NCI-H2107 treated with DMSO at 0.1 percent for 48 hours (cell line): ENCODE data around the gene PIWIL1.

Source experiments
- DNase-seq: peaks from one replicate; lab custom pipeline; 2025; ENCODE audit not compliant: unreplicated experiment; lab: John Stamatoyannopoulos, UW

The PIWIL1 gene

GRCh38 chr12:130372936-130373335 lies 35.2 kb downstream of the PIWIL1 start:
- no peak for DNase-seq

GRCh38 chr12:130374083-130374482 lies 36.4 kb downstream of the PIWIL1 start:
- no peak for DNase-seq

- DNase-seq = no peak
These were observed 37.9 kb downstream of the PIWIL1 start for GRCh38 chr12:130375296-130376287.

- DNase-seq = no peak
These were observed 45.1 kb downstream of the PIWIL1 start for GRCh38 chr12:130382818-130383217.

- DNase-seq = no peak
These were observed 46.5 kb downstream of the PIWIL1 start for GRCh38 chr12:130384234-130384633.

GRCh38 chr12:130385193-130385592 lies 47.5 kb downstream of the PIWIL1 start:
- DNase-seq = no peak

- no peak for DNase-seq
These were observed 53.5 kb downstream of the PIWIL1 start for GRCh38 chr12:130391186-130391585.

- no peak for DNase-seq
These were observed 57.2 kb downstream of the PIWIL1 start for GRCh38 chr12:130394906-130395305.

- DNase-seq = no peak
These were observed 59.0 kb downstream of the PIWIL1 start for GRCh38 chr12:130396667-130397066.

- no peak for DNase-seq
These were observed 60.6 kb downstream of the PIWIL1 start for GRCh38 chr12:130398100-130398848.

- no peak for DNase-seq
These were observed 64.0 kb downstream of the PIWIL1 start for GRCh38 chr12:130401703-130402102.

GRCh38 chr12:130405332-130405731 lies 67.6 kb downstream of the PIWIL1 start:
- no peak for DNase-seq

- no peak for DNase-seq
These were observed 74.7 kb downstream of the PIWIL1 start for GRCh38 chr12:130412384-130412783.

- DNase-seq = no peak
These were observed 76.2 kb downstream of the PIWIL1 start for GRCh38 chr12:130413909-130414308.

- no peak for DNase-seq
These were observed 76.7 kb downstream of the PIWIL1 start for GRCh38 chr12:130414381-130414780.

GRCh38 chr12:130418251-130418650 lies 80.6 kb downstream of the PIWIL1 start:
- DNase-seq = no peak

GRCh38 chr12:130419116-130419515 lies 81.4 kb downstream of the PIWIL1 start:
- DNase-seq = no peak

- DNase-seq = no peak
These were observed 82.4 kb downstream of the PIWIL1 start for GRCh38 chr12:130420071-130420470.

- no peak for DNase-seq
These were observed 84.2 kb downstream of the PIWIL1 start for GRCh38 chr12:130421896-130422295.
